ENCODE measurements around the gene ARRB1.

The ARRB1 gene

GRCh38 chr11:75240311-75241035 lies 111.0 kb downstream of the ARRB1 start, which contains the start of gene TPBGL:
Gene TPBGL (plus strand): TSS chr11:75240774. CDS start chr11:75241050, 276 bp downstream.
- in situ Hi-C loops (cut with MboI; ENCODE audit: low sequenced_read_pairs), result loop anchor here (10.0 kb wide), 1 partner anchor 316 kb away; no protein-coding TSS in a partner anchor

- in situ Hi-C loops (cut with MboI; ENCODE audit: low sequenced_read_pairs), result loop anchor here (10.0 kb wide), 1 partner anchor 315 kb away; no protein-coding TSS in a partner anchor
Measured at GRCh38 chr11:75239531-75240290, 111.8 kb downstream of the ARRB1 start.

- in situ Hi-C loops (cut with MboI; ENCODE audit: low sequenced_read_pairs), result no loop called here
Measured at GRCh38 chr11:75238595-75239440, 112.6 kb downstream of the ARRB1 start.

GRCh38 chr11:75237050-75237449 lies 114.4 kb downstream of the ARRB1 start:
- in situ Hi-C loops (cut with MboI; ENCODE audit: low sequenced_read_pairs), result no loop called here

GRCh38 chr11:75236062-75236461 lies 115.4 kb downstream of the ARRB1 start:
- in situ Hi-C loops (cut with MboI; ENCODE audit: low sequenced_read_pairs), result no loop called here

GRCh38 chr11:75233754-75234172 lies 117.7 kb downstream of the ARRB1 start:
- in situ Hi-C loops (cut with MboI; ENCODE audit: low sequenced_read_pairs), result no loop called here

- in situ Hi-C loops (cut with MboI; ENCODE audit: low sequenced_read_pairs), result no loop called here
Measured at GRCh38 chr11:75230621-75231020, 120.8 kb downstream of the ARRB1 start.

GRCh38 chr11:75229466-75229865 lies 122.0 kb downstream of the ARRB1 start:
- in situ Hi-C loops (cut with MboI; ENCODE audit: low sequenced_read_pairs), result no loop called here

- in situ Hi-C loops (cut with MboI; ENCODE audit: low sequenced_read_pairs), result no loop called here
Measured at GRCh38 chr11:75225794-75226193, 125.7 kb downstream of the ARRB1 start.

- in situ Hi-C loops (cut with MboI; ENCODE audit: low sequenced_read_pairs), result no loop called here
Measured at GRCh38 chr11:75223954-75224643, 127.4 kb downstream of the ARRB1 start.

- in situ Hi-C loops (cut with MboI; ENCODE audit: low sequenced_read_pairs), result no loop called here
Measured at GRCh38 chr11:75219869-75220268, 131.6 kb downstream of the ARRB1 start.

- in situ Hi-C loops (cut with MboI; ENCODE audit: low sequenced_read_pairs), result no loop called here
Measured at GRCh38 chr11:75214843-75215242, 136.6 kb downstream of the ARRB1 start.

GRCh38 chr11:75214411-75214821 lies 137.0 kb downstream of the ARRB1 start:
- in situ Hi-C loops (cut with MboI; ENCODE audit: low sequenced_read_pairs), result no loop called here
